Measurements from ENCODE around the gene UBE2QL1. TPM values are rescaled to one million over a fixed set of nuclear protein-coding genes. Genes with fewer than 3 reads are reported as not detected.

UBE2QL1 gene
- total and polyA plus RNA-seq, 8 donors, result 0.13 to 2.4 (median 0.63) TPM

DNA sequence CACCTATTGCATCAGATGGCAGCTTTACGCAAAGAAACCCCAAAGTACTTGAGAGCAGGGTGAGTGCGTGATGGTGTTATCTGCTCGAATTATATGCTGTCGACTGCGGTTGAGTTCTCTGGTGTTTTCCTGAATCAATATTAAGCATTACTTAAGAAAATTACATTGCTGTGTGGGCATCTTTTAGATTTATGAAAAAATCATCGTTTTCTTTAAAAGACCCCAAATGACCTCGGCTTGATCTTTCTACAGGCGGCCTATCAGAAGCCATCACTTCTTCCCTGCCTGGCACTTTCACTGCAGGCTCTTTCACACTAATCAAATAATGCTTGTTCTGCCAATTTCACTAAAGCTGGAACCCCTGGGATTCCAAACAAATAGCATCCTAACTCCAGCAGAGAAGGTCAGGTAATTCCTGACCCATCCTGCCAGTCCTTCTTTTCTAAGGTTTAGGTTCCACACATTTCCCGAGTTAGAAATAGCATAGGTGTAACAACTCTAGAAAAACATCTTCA is 1.7 kb downstream of the UBE2QL1 start:
- DNase-seq, result no peak
- FAIRE-seq, result no peak
- 18 to 25% methylated on average over 9 of the region's 9 CpGs for WGBS, 2 donors

DNA sequence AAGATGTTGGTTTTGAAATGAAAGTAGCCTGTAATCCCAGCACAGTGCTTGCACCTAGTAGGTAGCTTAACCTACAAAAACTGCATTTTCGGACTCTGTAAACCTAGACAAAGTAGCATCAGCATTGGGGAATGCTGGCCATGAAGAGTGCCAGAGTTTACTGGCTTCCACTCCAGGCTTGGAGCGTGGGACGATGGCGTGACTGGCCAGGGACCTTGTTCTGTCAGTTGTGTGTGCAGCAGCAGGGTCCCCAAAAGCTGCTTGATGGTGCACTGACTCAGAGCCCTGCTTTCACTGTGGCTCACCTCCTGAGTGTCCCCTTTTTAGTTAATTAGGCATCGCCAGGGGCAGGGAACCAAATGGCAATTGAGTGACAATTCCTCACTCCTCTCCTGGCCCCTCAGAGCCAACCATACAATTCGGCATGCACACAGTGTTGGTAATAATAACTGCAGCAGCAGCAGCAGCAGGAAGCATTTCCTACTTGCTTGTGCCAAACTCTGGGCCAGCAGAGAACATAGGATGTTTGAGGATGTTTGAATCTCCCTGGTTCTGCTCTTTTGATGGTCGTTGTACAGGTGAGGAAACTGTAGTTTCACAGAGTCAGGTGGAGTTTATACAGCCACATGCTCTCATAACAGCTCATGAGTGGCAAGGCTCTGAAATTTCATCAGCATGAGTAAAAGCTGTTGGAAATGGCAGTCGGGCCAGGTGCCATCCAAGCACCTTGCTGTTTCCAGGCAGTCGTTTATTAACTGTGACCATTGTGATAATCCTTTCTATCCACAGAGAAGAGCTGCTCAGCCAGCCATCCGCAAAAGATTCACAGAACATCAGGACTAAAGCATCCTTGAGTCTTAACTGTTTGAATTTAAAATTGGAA is 4.2 kb downstream of the UBE2QL1 start:
- TF ChIP-seq CTCF (IDR thresholded peaks at IDR 0.05), result no peak
- FAIRE-seq (no peak), DNase-seq (no peak), ATAC-seq (peak in 2 of 4 donors; percentile 54 to 60)
- Histone ChIP-seq H3K27ac (no peak overlapping the region), H3K9me3 (no peaks in the 10 kb centered on the region), H3K36me3 (no peaks in the 10 kb centered on the region), H3K4me3 (no peak overlapping the region), H3K27me3 (peaks cover 0 to 20% (median 15%) of the 10 kb centered on the region in 4 donors), H3K4me1 (peaks cover 0 to 5% (median 0%) of the 10 kb centered on the region in 3 donors)
- intact Hi-C loops (cut with DNase I), result no loop called here
- WGBS, 2 donors, result 50 to 63% methylated on average over 10 of the region's 10 CpGs

More for the DNA sequence above, 1.7 kb downstream of the UBE2QL1 start:
- intact Hi-C loops (cut with DNase I), result no loop called here
- TF ChIP-seq CTCF (IDR thresholded peaks at IDR 0.05), result no peak
- peaks cover 0 to 5% (median 0%) of the 10 kb centered on the region in 3 donors for H3K4me1 ChIP-seq
- no peaks in the 10 kb centered on the region for H3K36me3 ChIP-seq
- no peak overlapping the region for H3K27ac ChIP-seq
- peaks cover 0 to 20% (median 15%) of the 10 kb centered on the region in 4 donors for H3K27me3 ChIP-seq
- peak overlapping the region in 1 of 4 donors; percentile 5 for H3K4me3 ChIP-seq
- ATAC-seq, result no peak
- H3K9me3 ChIP-seq, result no peaks in the 10 kb centered on the region

- ATAC-seq (no peak), FAIRE-seq (no peak), DNase-seq (no peak)
- no peak overlapping the region for H3K27ac ChIP-seq
- 41 to 51% methylated on average over 2 of the region's 2 CpGs for WGBS, 2 donors
- no peaks in the 10 kb centered on the region for H3K9me3 ChIP-seq
- peaks cover 0 to 19% (median 14%) of the 10 kb centered on the region in 4 donors for H3K27me3 ChIP-seq
- no peaks in the 10 kb centered on the region for H3K36me3 ChIP-seq
- peaks cover 0 to 2% (median 0%) of the 10 kb centered on the region in 3 donors for H3K4me1 ChIP-seq
- H3K4me3 ChIP-seq, result no peak overlapping the region
- intact Hi-C loops (cut with DNase I), result no loop called here
- no peak for TF ChIP-seq CTCF (IDR thresholded peaks at IDR 0.05)
These were observed 5.4 kb downstream of the UBE2QL1 start for GRCh38 chr5:6453937-6454560.

GRCh38 chr5:6454628-6455053 is 6.0 kb downstream of the UBE2QL1 start:
- peaks cover 0 to 19% (median 13%) of the 10 kb centered on the region in 4 donors for H3K27me3 ChIP-seq
- DNase-seq (no peak), FAIRE-seq (no peak), ATAC-seq (no peak)
- no peaks in the 10 kb centered on the region for H3K4me1 ChIP-seq
- H3K27ac ChIP-seq, result no peak overlapping the region
- intact Hi-C loops (cut with DNase I), result no loop called here
- no peaks in the 10 kb centered on the region for H3K9me3 ChIP-seq
- 61 to 67% methylated on average over 12 of the region's 12 CpGs for WGBS, 2 donors
- no peak for TF ChIP-seq CTCF (IDR thresholded peaks at IDR 0.05)
- no peak overlapping the region for H3K4me3 ChIP-seq
- H3K36me3 ChIP-seq, result no peaks in the 10 kb centered on the region

Data from pancreas (tissue), 10 donors.